H9 (cell line): Measurements from ENCODE around the gene TNRC6A. TPM values are rescaled to one million over a fixed set of nuclear protein-coding genes. Genes with fewer than 3 reads are reported as not detected.
A peak's percentile ranks its signal among the peaks of the same experiment; 100 is the strongest.

Experiments
- DNase-seq: peaks from one replicate; pipeline ENCODE4 v3.0.0-alpha.2; 2017
- H2AFZ ChIP-seq: one replicate; pipeline ENCODE4 v1.6.1; 2013; ENCODE audit warnings: mild to moderate bottlenecking, low read length, control low read depth, moderate library complexity
- H2AK5ac ChIP-seq: 2 replicates; pipeline ENCODE4 v1.6.1; 2013; ENCODE audit warnings: low read length, control low read depth, mixed read lengths; ENCODE audit not compliant: insufficient read length
- H2BK120ac ChIP-seq: one replicate; pipeline ENCODE4 v1.6.1; 2013; ENCODE audit warnings: low read depth, mild to moderate bottlenecking, low read length, control low read depth, inconsistent platforms; ENCODE audit not compliant: poor library complexity, severe bottlenecking
- H2BK12ac ChIP-seq: 2 replicates; pipeline ENCODE4 v1.6.1; 2013; ENCODE audit warnings: low read length, control low read depth, mixed read lengths, low read depth; ENCODE audit not compliant: insufficient read length
- H2BK15ac ChIP-seq: 2 replicates; pipeline ENCODE4 v1.6.1; 2013; ENCODE audit warnings: low read depth, low read length, control low read depth
- H2BK20ac ChIP-seq: one replicate; pipeline ENCODE4 v1.6.1; 2013; ENCODE audit warnings: low read depth, mild to moderate bottlenecking, low read length, control low read depth, inconsistent platforms; ENCODE audit not compliant: poor library complexity, severe bottlenecking
- H2BK5ac ChIP-seq: 2 replicates; pipeline ENCODE4 v1.6.1; 2013; ENCODE audit warnings: low read length, control low read depth, mixed read lengths; ENCODE audit not compliant: insufficient read length
- H3K14ac ChIP-seq: 2 replicates; pipeline ENCODE4 v1.6.1; 2013; ENCODE audit warnings: low read length, control low read depth; ENCODE audit not compliant: insufficient read depth
- H3K18ac ChIP-seq: 2 replicates; pipeline ENCODE4 v1.6.1; 2013; ENCODE audit warnings: low read depth, mild to moderate bottlenecking, mixed read lengths, low read length, control low read depth; ENCODE audit not compliant: insufficient read length
- H3K23ac ChIP-seq: 2 replicates; pipeline ENCODE4 v1.6.1; 2013; ENCODE audit warnings: low read length, control low read depth, mixed read lengths, low read depth; ENCODE audit not compliant: insufficient read length
- H3K23me2 ChIP-seq: 2 replicates; pipeline ENCODE4 v1.6.1; 2013; ENCODE audit warnings: low read depth, mild to moderate bottlenecking, mixed read lengths, low read length, control low read depth; ENCODE audit not compliant: insufficient read length, poor library complexity, severe bottlenecking
- H3K27ac ChIP-seq: 2 replicates; pipeline ENCODE4 v1.5.1; 2013; ENCODE audit warnings: low read length, control low read depth, mixed read lengths, low read depth; ENCODE audit not compliant: insufficient read length
- H3K27me3 ChIP-seq: 2 replicates; pipeline ENCODE4 v1.6.1; 2013; ENCODE audit warnings: low read length, control low read depth, inconsistent platforms; ENCODE audit not compliant: insufficient read depth
- H3K4ac ChIP-seq: 2 replicates; pipeline ENCODE4 v1.6.1; 2013; ENCODE audit warnings: low read depth, mild to moderate bottlenecking, control low read depth, inconsistent platforms, low read length, moderate library complexity
- H3K4me1 ChIP-seq: 2 replicates; pipeline ENCODE4 v1.6.1; 2013; ENCODE audit warnings: low read length, control low read depth, inconsistent platforms; ENCODE audit not compliant: insufficient read depth
- H3K4me2 ChIP-seq: 2 replicates; pipeline ENCODE4 v1.6.1; 2013; ENCODE audit warnings: low read length, control low read depth, mixed read lengths; ENCODE audit not compliant: insufficient read length, insufficient read depth
- H3K56ac ChIP-seq: 2 replicates; pipeline ENCODE4 v1.6.1; 2013; ENCODE audit warnings: low read depth, mild to moderate bottlenecking, mixed read lengths, low read length, control low read depth; ENCODE audit not compliant: insufficient read length
- H3K79me1 ChIP-seq: 2 replicates; pipeline ENCODE4 v1.6.1; 2013; ENCODE audit warnings: low read depth, mild to moderate bottlenecking, moderate library complexity, low read length, control low read depth, inconsistent platforms; ENCODE audit not compliant: insufficient read depth, poor library complexity, severe bottlenecking
- H3K79me2 ChIP-seq: 2 replicates; pipeline ENCODE4 v1.6.1; 2013; ENCODE audit warnings: low read length, control low read depth, inconsistent platforms; ENCODE audit not compliant: insufficient read depth
- H3K9ac ChIP-seq: 2 replicates; pipeline ENCODE4 v1.6.1; 2013; ENCODE audit warnings: low read length, control low read depth, mixed read lengths; ENCODE audit not compliant: insufficient read length; ENCODE audit errors: extremely low read depth
- H3K9me3 ChIP-seq: one replicate; pipeline ENCODE4 v1.6.1; 2013; ENCODE audit warnings: low read depth, low read length, inconsistent platforms; ENCODE audit not compliant: control insufficient read depth
- H3T11ph ChIP-seq: one replicate; pipeline ENCODE4 v1.6.1; 2013; ENCODE audit warnings: mild to moderate bottlenecking, low read length, control low read depth, inconsistent platforms
- H4K20me1 ChIP-seq: one replicate; pipeline ENCODE4 v1.6.1; 2013; ENCODE audit not compliant: control insufficient read depth, insufficient read length, insufficient read depth
- H4K5ac ChIP-seq: 2 replicates; pipeline ENCODE4 v1.6.1; 2013; ENCODE audit warnings: low read depth, mild to moderate bottlenecking, mixed read lengths, low read length, control low read depth; ENCODE audit not compliant: insufficient read length
- H4K8ac ChIP-seq: replicated peaks from 2 replicates; pipeline ENCODE4 v1.6.1; 2013; ENCODE audit warnings: low read length, control low read depth, mixed read lengths, low read depth; ENCODE audit not compliant: insufficient read length
- H4K91ac ChIP-seq: 2 replicates; pipeline ENCODE4 v1.6.1; 2013; ENCODE audit warnings: low read depth, mild to moderate bottlenecking, moderate library complexity, mixed read lengths, low read length, control low read depth; ENCODE audit not compliant: insufficient read length
- H3K27ac Mint-ChIP-seq, 3 experiments: 2 replicates in 2 of 3; 3 replicates in 1 of 3; pipeline ENCODE4 v1.8.0; 2020 to 2021; ENCODE audit warnings: mixed read lengths in 3 of 3, mild to moderate bottlenecking in 1 of 3, moderate library complexity in 1 of 3
- H3K27me3 Mint-ChIP-seq: 2 replicates; pipeline ENCODE4 v1.8.0; 2021; ENCODE audit warnings: low read depth, mild to moderate bottlenecking, moderate library complexity, mixed read lengths
- H3K36me3 Mint-ChIP-seq, 3 experiments: 2 replicates in 2 of 3; 3 replicates in 1 of 3; pipeline ENCODE4 v1.8.0; 2020 to 2021; ENCODE audit warnings: low read depth in 3 of 3, mixed read lengths in 3 of 3; ENCODE audit not compliant: insufficient read depth in 1 of 3
- H3K4me1 Mint-ChIP-seq, 2 experiments: 2 replicates each; pipeline ENCODE4 v1.8.0; 2020; ENCODE audit warnings: mixed read lengths in 2 of 2
- H3K4me3 Mint-ChIP-seq, 2 experiments: 2 replicates in 1 of 2; 3 replicates in 1 of 2; pipeline ENCODE4 v1.8.0; 2020 to 2021; ENCODE audit warnings: mild to moderate bottlenecking in 2 of 2, mixed read lengths in 2 of 2, moderate library complexity in 1 of 2
- H3K9me3 Mint-ChIP-seq, 2 experiments: 2 replicates in 1 of 2; 3 replicates in 1 of 2; pipeline ENCODE4 v1.8.0; 2020; ENCODE audit warnings: mild to moderate bottlenecking in 2 of 2, mixed read lengths in 2 of 2, moderate library complexity in 1 of 2
- WGBS: extraction: QIAGEN DNeasy Blood & Tissue Kit; methylation state at CpG from one replicate; pipeline ENCODE4 v1.1.7; 2013; ENCODE audit warnings: missing lambda C conversion rate, low lambda C conversion rate, mixed read lengths; ENCODE audit not compliant: insufficient read length; ENCODE audit errors: extremely low coverage; 5-methylcytosine and 5-hydroxymethylcytosine counted together
- total RNA-seq: library from RNA; stranded (reverse); gene quantifications from 2 replicates; pipeline ENCODE4 v1.2.1, GENCODE V29; 2021
- TF ChIP-seq, protein P1 (sequence below): fragments of 200-600 bp; sonication (generic); conservative IDR thresholded peaks from 3 replicates; pipeline ENCODE4 v1.8.0; 2021; ENCODE audit warnings: antibody characterized with exemption, mild to moderate bottlenecking

TNRC6A gene
- total RNA-seq, 1 experiment from 2014 or later = 114 TPM

DNA sequence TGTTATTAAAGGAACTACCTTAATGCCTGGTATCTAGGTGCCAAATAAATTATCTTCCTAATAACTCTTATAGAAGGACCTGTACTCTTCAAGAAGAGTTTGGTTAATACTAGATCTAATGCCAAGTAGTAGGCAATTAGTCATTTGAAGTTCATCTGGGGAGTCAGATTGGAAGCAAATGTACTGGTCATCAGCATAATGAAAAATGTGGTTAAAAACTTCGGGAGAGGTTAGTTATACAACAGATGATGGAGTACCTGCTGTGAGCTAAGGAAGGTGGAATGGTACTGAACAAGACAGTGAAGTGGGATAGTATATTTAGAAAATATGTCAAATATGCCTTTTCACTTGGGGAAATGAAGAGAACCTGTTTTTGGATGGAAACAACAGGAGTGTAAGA lies 49.2 kb downstream of the TNRC6A start:
- TF ChIP-seq, protein P1, sequence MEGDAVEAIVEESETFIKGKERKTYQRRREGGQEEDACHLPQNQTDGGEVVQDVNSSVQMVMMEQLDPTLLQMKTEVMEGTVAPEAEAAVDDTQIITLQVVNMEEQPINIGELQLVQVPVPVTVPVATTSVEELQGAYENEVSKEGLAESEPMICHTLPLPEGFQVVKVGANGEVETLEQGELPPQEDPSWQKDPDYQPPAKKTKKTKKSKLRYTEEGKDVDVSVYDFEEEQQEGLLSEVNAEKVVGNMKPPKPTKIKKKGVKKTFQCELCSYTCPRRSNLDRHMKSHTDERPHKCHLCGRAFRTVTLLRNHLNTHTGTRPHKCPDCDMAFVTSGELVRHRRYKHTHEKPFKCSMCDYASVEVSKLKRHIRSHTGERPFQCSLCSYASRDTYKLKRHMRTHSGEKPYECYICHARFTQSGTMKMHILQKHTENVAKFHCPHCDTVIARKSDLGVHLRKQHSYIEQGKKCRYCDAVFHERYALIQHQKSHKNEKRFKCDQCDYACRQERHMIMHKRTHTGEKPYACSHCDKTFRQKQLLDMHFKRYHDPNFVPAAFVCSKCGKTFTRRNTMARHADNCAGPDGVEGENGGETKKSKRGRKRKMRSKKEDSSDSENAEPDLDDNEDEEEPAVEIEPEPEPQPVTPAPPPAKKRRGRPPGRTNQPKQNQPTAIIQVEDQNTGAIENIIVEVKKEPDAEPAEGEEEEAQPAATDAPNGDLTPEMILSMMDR = no peak

More for the DNA sequence above, 49.2 kb downstream of the TNRC6A start:
- Histone ChIP-seq H2BK15ac (no peak overlapping the region), H3K79me2 (no peaks in the 10 kb centered on the region; the same call in 1 of the 2 replicates), H2BK12ac (no peak overlapping the region), H3K23ac (no peak overlapping the region), H3K4me2 (no peak overlapping the region), H2AFZ (no peak overlapping the region), H3T11ph (no peak overlapping the region), H3K27ac (no peak overlapping the region), H2BK120ac (no peak overlapping the region), H2AK5ac (no peak overlapping the region), H3K27me3 (no peaks in the 10 kb centered on the region), H4K91ac (no peak overlapping the region), H4K5ac (no peak overlapping the region), H3K56ac (no peak overlapping the region), H4K8ac (no peak overlapping the region), H3K9me3 (no peaks in the 10 kb centered on the region), H3K23me2 (no peaks in the 10 kb centered on the region), H3K4me1 (no peaks in the 10 kb centered on the region), H3K14ac (no peak overlapping the region), H3K79me1 (no peaks in the 10 kb centered on the region), H2BK20ac (no peak overlapping the region), H3K9ac (no peak overlapping the region), H3K18ac (no peak overlapping the region), H2BK5ac (no peak overlapping the region), H3K4ac (no peak overlapping the region), H4K20me1 (no peaks in the 10 kb centered on the region)
- WGBS = no CpG with 5 or more reads among the region's 1 CpG
- Mint-ChIP-seq H3K27ac (peak overlapping the region in 2 of 3 experiments; percentile 1 to 37; a peak in 1 of 7 replicates), H3K4me3 (no peak overlapping the region), H3K27me3 (no peaks in the 10 kb centered on the region), H3K9me3 (no peaks in the 10 kb centered on the region), H3K4me1 (no peaks in the 10 kb centered on the region; a peak in 1 of 4 replicates), H3K36me3 (peaks cover 46 to 93% (median 84%) of the 10 kb centered on the region in 3 experiments; a peak in 6 of 7 replicates)
- DNase-seq = no peak
